Heart right ventricle (tissue), 16 donors: ENCODE results near the gene PRKCSH. TPM values are rescaled to one million over a fixed set of nuclear protein-coding genes. Genes with fewer than 3 reads are reported as not detected.

Source experiments
- ATAC-seq, 8 donors: fragments of 200-7000 bp; cut with Tn5 transposase; one replicate each; pipeline ENCODE4 v1.9.1; 2020; ENCODE audit warnings: mild to moderate bottlenecking in 8 of 8, moderate library complexity in 8 of 8, moderate number of reproducible peaks in 1 of 8
- DNase-seq, 2 donors: peaks; one replicate each; pipeline ENCODE4 v3.0.0-alpha.2; 2020
- H3K27ac ChIP-seq, 10 donors: fragments of 200-600 bp; sonication (generic) in 2 of 10; one replicate each; pipeline versions ENCODE4 v1.5.0 to v1.8.0; 2020 to 2022; ENCODE audit warnings: mild to moderate bottlenecking in 3 of 10
- H3K27me3 ChIP-seq, 7 donors: fragments of 200-600 bp; one replicate each; pipeline ENCODE4 v1.8.0; 2021 to 2022; ENCODE audit warnings: mild to moderate bottlenecking in 2 of 7
- H3K36me3 ChIP-seq, 9 donors: fragments of 200-600 bp; sonication (generic) in 1 of 9; one replicate each; pipeline versions ENCODE4 v1.5.0 to v1.8.0; 2020 to 2022; ENCODE audit warnings: mild to moderate bottlenecking in 2 of 9
- H3K4me1 ChIP-seq, 9 donors: fragments of 200-600 bp; sonication (generic) in 1 of 9; one replicate each; pipeline versions ENCODE4 v1.5.0 to v1.8.0; 2020 to 2022; ENCODE audit warnings: mild to moderate bottlenecking in 4 of 9
- H3K4me3 ChIP-seq, 10 donors: fragments of 200-600 bp; sonication (generic) in 2 of 10; one replicate each; pipeline versions ENCODE4 v1.5.0 to v1.8.0; 2020 to 2022; ENCODE audit warnings: mild to moderate bottlenecking in 7 of 10, moderate library complexity in 2 of 10
- H3K9me3 ChIP-seq, 11 donors: fragments of 200-600 bp in 10 of 11; sonication (generic) in 2 of 11; one replicate each; pipeline versions ENCODE4 v1.5.0 to v1.8.0; 2013 to 2022; ENCODE audit warnings: mild to moderate bottlenecking in 2 of 11, control low read depth in 1 of 11, moderate library complexity in 1 of 11
- WGBS, 2 donors: extraction: QIAGEN DNeasy Blood & Tissue Kit; methylation state at CpG; one replicate each; pipeline ENCODE4 v1.1.7; 2013; ENCODE audit warnings: inconsistent platforms in 1 of 2; 5-methylcytosine and 5-hydroxymethylcytosine counted together
- intact Hi-C, 10 donors: fragments of 100-400 bp; cut with DNase I; formaldehyde crosslinking; loops; one replicate each; pipeline versions ENCODE4 v1.11.1 to v1.14.2; 2022
- microRNA-seq, 2 donors: library from miRNA; unstranded; fragments of <30 nt; microRNA quantifications; one replicate each; pipeline ENCODE4 v1.2.0, GENCODE V29; 2021
- polyA plus RNA-seq, 2 donors: library from polyadenylated mRNA; stranded (reverse); fragments of 200-250 nt; gene quantifications; one replicate each; pipeline ENCODE4 v1.2.3, GENCODE V29; 2013
- total RNA-seq, 10 donors: library from RNA; stranded (reverse); fragmentation: NEBNext Ultra II Directional in 3 of 10; extraction: Animal tissue kit (Norgen Biotek cat#: 25700) in 3 of 10; gene quantifications; one replicate each; pipeline versions ENCODE4 v1.2.1 to v1.2.4, GENCODE V29; 2021 to 2023
- TF ChIP-seq, protein P1 (sequence below), 9 donors: fragments of 200-600 bp; sonication (generic) in 2 of 9; IDR thresholded peaks; one replicate each; pipeline versions ENCODE4 v1.5.0 to v1.8.0; 2021 to 2022; ENCODE audit warnings: antibody characterized with exemption in 9 of 9, mild to moderate bottlenecking in 5 of 9, moderate library complexity in 1 of 9
- donor health status: Arrhythmogenic right ventricular cardiomyopathy.
- donor health status: ischemic (EF 13 %, LVEDD 7.1; RV severe dilation, severe dysfunction).
- donor health status: healthy with polysubstance abuse.
- donor health status: DM: no; HTN: yes; CAD: no.
- donor health status: DM: no; HTN: no; CAD: no.
- donor health status: ischemic (EF 25% LVEDD 6.9; RV normal size, moderate dysfunction).
- donor health status: ischemic (EF 25% LVEDD 5.7; RV mildly dilated, moderate dysfunction).
- donor health status: healthy.
- donor health status: DM: yes; HTN: yes; CAD: no.
- donor health status: Ischemic cardiomyopathy.
- donor health status: ischemic (EF 35%, LVEDD 5.7; RV mildly dilated, moderate dysfunction).
- donor health status: nonischemic (EF 11% LVEDD 7.7; RV severe dilation, severe dysfunction).
- donor health status: DM: yes; HTN: yes; CAD: no.
- donor health status: PGD.
- donor health status: ischemic (EF 29% LVEDD 5.4; RV normal size, mild dysfunction).
- donor health status: nonischemic (EF 23%, LVEDD 6.1; RV moderate dilation, normal function).

The PRKCSH gene
- total and polyA plus RNA-seq, 12 donors = 84.3 to 177 (median 116) TPM

DNA sequence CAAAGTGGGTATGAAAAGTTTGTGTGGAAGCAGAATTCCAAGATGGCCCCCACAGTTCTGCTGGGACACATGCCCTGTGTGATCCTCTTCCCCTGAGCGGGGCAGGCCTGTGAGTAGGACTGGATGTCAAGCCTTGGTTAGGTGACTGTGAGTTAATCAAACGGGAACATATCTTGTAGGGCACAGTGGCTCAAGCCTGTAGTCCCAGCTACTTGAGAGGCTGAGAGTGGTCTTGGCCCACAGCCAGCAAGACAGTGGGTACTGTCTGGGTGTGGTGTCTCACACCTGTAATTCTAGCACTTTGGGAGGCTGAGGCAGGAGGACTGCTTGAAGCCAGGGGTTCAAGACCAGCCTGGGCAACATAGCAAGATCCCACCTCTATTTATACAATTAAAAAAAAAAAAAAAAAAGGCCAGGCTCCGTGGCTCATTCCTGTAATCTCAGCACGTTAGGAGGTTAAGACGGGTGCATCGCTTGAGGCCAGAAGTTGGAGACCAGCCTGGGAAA, 63.8 kb downstream of the PRKCSH start:
- H3K27ac ChIP-seq = no peak overlapping the region
- peaks cover 0 to 42% (median 4%) of the 10 kb centered on the region in 9 donors for H3K36me3 ChIP-seq
- TF ChIP-seq, protein P1, sequence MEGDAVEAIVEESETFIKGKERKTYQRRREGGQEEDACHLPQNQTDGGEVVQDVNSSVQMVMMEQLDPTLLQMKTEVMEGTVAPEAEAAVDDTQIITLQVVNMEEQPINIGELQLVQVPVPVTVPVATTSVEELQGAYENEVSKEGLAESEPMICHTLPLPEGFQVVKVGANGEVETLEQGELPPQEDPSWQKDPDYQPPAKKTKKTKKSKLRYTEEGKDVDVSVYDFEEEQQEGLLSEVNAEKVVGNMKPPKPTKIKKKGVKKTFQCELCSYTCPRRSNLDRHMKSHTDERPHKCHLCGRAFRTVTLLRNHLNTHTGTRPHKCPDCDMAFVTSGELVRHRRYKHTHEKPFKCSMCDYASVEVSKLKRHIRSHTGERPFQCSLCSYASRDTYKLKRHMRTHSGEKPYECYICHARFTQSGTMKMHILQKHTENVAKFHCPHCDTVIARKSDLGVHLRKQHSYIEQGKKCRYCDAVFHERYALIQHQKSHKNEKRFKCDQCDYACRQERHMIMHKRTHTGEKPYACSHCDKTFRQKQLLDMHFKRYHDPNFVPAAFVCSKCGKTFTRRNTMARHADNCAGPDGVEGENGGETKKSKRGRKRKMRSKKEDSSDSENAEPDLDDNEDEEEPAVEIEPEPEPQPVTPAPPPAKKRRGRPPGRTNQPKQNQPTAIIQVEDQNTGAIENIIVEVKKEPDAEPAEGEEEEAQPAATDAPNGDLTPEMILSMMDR (IDR thresholded peaks at IDR 0.05) = no peak
- ATAC-seq = no peak
- no peak for DNase-seq
- 73 to 85% methylated on average over 6 of the region's 6 CpGs for WGBS, 2 donors
- no peak overlapping the region for H3K4me3 ChIP-seq
- no peaks in the 10 kb centered on the region for H3K9me3 ChIP-seq
- intact Hi-C loops = loop anchor here in 3 of 10 donors (5.0 kb wide), 2 partner anchors 88 to 93 kb away; no protein-coding TSS in a partner anchor
- no peaks in the 10 kb centered on the region for H3K27me3 ChIP-seq
- H3K4me1 ChIP-seq = no peaks in the 10 kb centered on the region

DNA sequence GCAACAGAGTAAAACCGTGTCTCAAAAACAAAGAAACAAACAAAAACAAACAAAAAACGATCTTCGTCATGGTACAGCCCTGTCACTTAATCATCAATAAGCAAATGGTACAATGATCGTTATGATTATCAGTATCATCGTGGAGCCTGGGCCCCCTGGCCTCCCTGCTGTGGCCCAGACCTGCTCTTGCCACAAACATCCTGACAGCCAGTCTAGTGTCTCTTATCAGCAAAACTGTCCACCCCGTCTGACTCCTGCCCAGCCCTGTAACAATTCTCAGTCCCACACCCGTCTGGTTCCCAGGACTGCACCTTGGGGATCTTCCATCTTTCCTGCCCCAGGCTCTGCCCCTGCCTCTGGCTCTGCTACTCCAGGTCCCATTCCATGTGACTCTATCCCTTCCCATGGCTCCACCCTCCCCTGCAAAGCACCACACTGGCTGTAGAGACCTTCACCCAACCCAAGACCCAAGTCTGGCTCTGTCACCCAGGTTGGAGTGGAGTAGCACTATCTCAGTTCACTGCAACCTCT, 64.5 kb downstream of the PRKCSH start:
- Histone ChIP-seq H3K4me3 (no peak overlapping the region), H3K27ac (no peak overlapping the region), H3K27me3 (no peaks in the 10 kb centered on the region), H3K9me3 (no peaks in the 10 kb centered on the region), H3K36me3 (peaks cover 0 to 35% (median 4%) of the 10 kb centered on the region in 9 donors), H3K4me1 (peaks cover 0 to 6% (median 4%) of the 10 kb centered on the region in 9 donors)
- intact Hi-C loops = loop anchor here in 3 of 10 donors (5.0 kb wide), 2 partner anchors 87 to 92 kb away; no protein-coding TSS in a partner anchor
- WGBS, 2 donors = 67 to 72% methylated on average over 7 of the region's 7 CpGs
- DNase-seq (no peak), ATAC-seq (no peak)
- TF ChIP-seq, protein P1 (IDR thresholded peaks at IDR 0.05) = no peak

Small RNAs within 50 kb of the gene (microRNA-seq; reads per million reads assigned to microRNA genes)
- 0 reads per million in 2 donors for gene MIR7974

Other genes with a start within 250 kb of the PRKCSH start
- gene KANK2, start 238.1 kb upstream of the PRKCSH start, total RNA-seq = 100 to 1,000 TPM; 243 to 355 (median 307) TPM
- gene KANK2, start 238.1 kb upstream of the PRKCSH start, polyA plus RNA-seq = 100 to 1,000 TPM; 165 to 226 TPM
- 1 to 10 TPM in 2 of 10 donors, under 1 TPM in 2, not detected in 6; 0.34 to 1.8 (median 0.99) TPM for gene ANGPTL8, start 196.0 kb upstream of the PRKCSH start, total RNA-seq
- gene ANGPTL8, start 196.0 kb upstream of the PRKCSH start, polyA plus RNA-seq = 10 to 100 TPM in 1 of 2 donors, 1 to 10 TPM in 1; 3.9 to 13.0 TPM
- 10 to 100 TPM; 27.6 to 57.2 (median 40.2) TPM for gene DOCK6, start 173.1 kb upstream of the PRKCSH start, total RNA-seq
- gene DOCK6, start 173.1 kb upstream of the PRKCSH start, polyA plus RNA-seq = 10 to 100 TPM; 29.0 to 73.3 TPM
- gene TSPAN16, start 139.5 kb upstream of the PRKCSH start, total RNA-seq = not detected
- gene TSPAN16, start 139.5 kb upstream of the PRKCSH start, polyA plus RNA-seq = not detected
- gene RAB3D, start 96.0 kb upstream of the PRKCSH start, total RNA-seq = 10 to 100 TPM in 3 of 10 donors, 1 to 10 TPM in 7; 4.5 to 11.6 (median 6.3) TPM
- gene RAB3D, start 96.0 kb upstream of the PRKCSH start, polyA plus RNA-seq = 1 to 10 TPM; 2.7 to 3.1 TPM
- gene TMEM205, start 89.4 kb upstream of the PRKCSH start, total RNA-seq = 100 to 1,000 TPM in 2 of 10 donors, 10 to 100 TPM in 8; 65.1 to 114 (median 83.8) TPM
- gene TMEM205, start 89.4 kb upstream of the PRKCSH start, polyA plus RNA-seq = 100 to 1,000 TPM in 1 of 2 donors, 10 to 100 TPM in 1; 89.4 to 184 TPM
- gene CCDC159, start 89.1 kb upstream of the PRKCSH start, total RNA-seq = 10 to 100 TPM; 13.4 to 25.5 (median 19.7) TPM
- 10 to 100 TPM; 13.0 to 79.9 TPM for gene CCDC159, start 89.1 kb upstream of the PRKCSH start, polyA plus RNA-seq
- 10 to 100 TPM in 5 of 10 donors, 1 to 10 TPM in 5; 4.1 to 19.8 (median 10.3) TPM for gene PLPPR2, start 80.2 kb upstream of the PRKCSH start, total RNA-seq
- gene PLPPR2, start 80.2 kb upstream of the PRKCSH start, polyA plus RNA-seq = 10 to 100 TPM; 10.0 to 13.2 TPM
- 1 to 10 TPM in 8 of 10 donors, under 1 TPM in 2; 0.53 to 2.1 (median 1.6) TPM for gene SWSAP1, start 61.0 kb upstream of the PRKCSH start, total RNA-seq
- 1 to 10 TPM; 2.1 to 3.1 TPM for gene SWSAP1, start 61.0 kb upstream of the PRKCSH start, polyA plus RNA-seq
- 1 to 10 TPM; 3.8 to 9.1 (median 4.7) TPM for gene EPOR, start 51.3 kb upstream of the PRKCSH start, total RNA-seq
- 10 to 100 TPM in 1 of 2 donors, 1 to 10 TPM in 1; 6.2 to 14.7 TPM for gene EPOR, start 51.3 kb upstream of the PRKCSH start, polyA plus RNA-seq
- 10 to 100 TPM in 2 of 10 donors, 1 to 10 TPM in 8; 1.2 to 14.4 (median 3.2) TPM for gene RGL3, start 16.3 kb upstream of the PRKCSH start, total RNA-seq
- gene RGL3, start 16.3 kb upstream of the PRKCSH start, polyA plus RNA-seq = 10 to 100 TPM in 1 of 2 donors, 1 to 10 TPM in 1; 5.2 to 37.5 TPM
- under 1 TPM in 9 of 10 donors, not detected in 1; 0.17 to 0.64 (median 0.34) TPM for gene ODAD3, start 514 bp upstream of the PRKCSH start, total RNA-seq
- 1 to 10 TPM in 1 of 2 donors, under 1 TPM in 1; 0.83 to 2.2 TPM for gene ODAD3, start 514 bp upstream of the PRKCSH start, polyA plus RNA-seq
- under 1 TPM in 7 of 10 donors, not detected in 3; 0.07 to 0.44 (median 0.23) TPM for gene ELAVL3, start 45.4 kb downstream of the PRKCSH start, total RNA-seq
- gene ELAVL3, start 45.4 kb downstream of the PRKCSH start, polyA plus RNA-seq = under 1 TPM; 0.10 to 0.15 TPM
- 1 to 10 TPM; 2.3 to 6.2 (median 4.0) TPM for gene ZNF653, start 70.2 kb downstream of the PRKCSH start, total RNA-seq
- gene ZNF653, start 70.2 kb downstream of the PRKCSH start, polyA plus RNA-seq = 1 to 10 TPM; 5.9 to 7.8 TPM
- gene ECSIT, start 93.5 kb downstream of the PRKCSH start, total RNA-seq = 100 to 1,000 TPM in 9 of 10 donors, 10 to 100 TPM in 1; 86.8 to 162 (median 131) TPM
- gene ECSIT, start 93.5 kb downstream of the PRKCSH start, polyA plus RNA-seq = 100 to 1,000 TPM; 164 to 226 TPM
- gene CNN1, start 103.2 kb downstream of the PRKCSH start, total RNA-seq = 100 to 1,000 TPM in 7 of 10 donors, 10 to 100 TPM in 3; 63.4 to 267 (median 163) TPM
- gene CNN1, start 103.2 kb downstream of the PRKCSH start, polyA plus RNA-seq = 100 to 1,000 TPM; 114 to 678 TPM
- 10 to 100 TPM; 24.9 to 37.5 (median 30.9) TPM for gene ELOF1, start 123.6 kb downstream of the PRKCSH start, total RNA-seq
- gene ELOF1, start 123.6 kb downstream of the PRKCSH start, polyA plus RNA-seq = 10 to 100 TPM; 52.2 to 91.0 TPM
- gene ACP5, start 142.0 kb downstream of the PRKCSH start, total RNA-seq = 10 to 100 TPM in 1 of 10 donors, 1 to 10 TPM in 7, under 1 TPM in 2; 0.80 to 22.7 (median 2.0) TPM
- gene ACP5, start 142.0 kb downstream of the PRKCSH start, polyA plus RNA-seq = 1 to 10 TPM; 1.9 to 4.0 TPM
- 1 to 10 TPM; 5.3 to 9.8 (median 6.7) TPM for gene ZNF627, start 161.8 kb downstream of the PRKCSH start, total RNA-seq
- gene ZNF627, start 161.8 kb downstream of the PRKCSH start, polyA plus RNA-seq = 1 to 10 TPM; 3.6 to 4.1 TPM